G401.6 (cell line): ENCODE results near the gene NPFFR1.
"Not testable (repeated sequence)": the region's sequence is repeated elsewhere in the genome, so short reads cannot be mapped to it uniquely, and the experiment has no call there.

Experiments
- FAIRE-seq: peaks from 2 replicates; lab custom pipeline; 2012; peaks lifted over from hg19 to GRCh38; lab: Jason Lieb, UNC

NPFFR1 gene

GRCh38 chr10:70222811-70223447, 60.9 kb downstream of the NPFFR1 start:
- FAIRE-seq = not testable (repeated sequence)

GRCh38 chr10:70222340-70222794, 61.4 kb downstream of the NPFFR1 start:
- no peak for FAIRE-seq

- FAIRE-seq = no peak
These were observed 62.8 kb downstream of the NPFFR1 start for GRCh38 chr10:70221030-70221429.

GRCh38 chr10:70212879-70213278, 70.9 kb downstream of the NPFFR1 start:
- no peak for FAIRE-seq

GRCh38 chr10:70212277-70212676, 71.5 kb downstream of the NPFFR1 start:
- no peak for FAIRE-seq

DNA sequence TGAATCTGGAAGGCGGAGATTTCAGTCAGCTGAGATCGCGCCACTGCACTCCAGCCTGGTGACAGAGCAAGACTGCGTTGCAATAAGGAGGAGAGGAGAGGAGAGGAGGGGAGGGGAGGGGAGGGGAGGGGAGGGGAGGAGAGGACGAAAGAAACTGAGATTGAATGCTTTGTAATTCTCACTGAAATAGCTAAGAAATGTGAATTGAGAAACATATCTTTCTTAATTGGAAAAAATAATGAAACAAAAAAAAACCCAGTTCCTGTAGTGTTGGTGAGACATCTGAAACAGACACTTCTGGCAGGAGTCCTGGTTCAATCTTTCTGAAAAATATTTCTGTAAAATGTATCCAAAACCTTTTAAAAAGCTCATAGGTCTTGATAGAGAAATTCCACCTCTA, 77.0 kb downstream of the NPFFR1 start:
- FAIRE-seq = no peak

- FAIRE-seq = no peak
These were observed 82.7 kb downstream of the NPFFR1 start for GRCh38 chr10:70201105-70201504.

DNA sequence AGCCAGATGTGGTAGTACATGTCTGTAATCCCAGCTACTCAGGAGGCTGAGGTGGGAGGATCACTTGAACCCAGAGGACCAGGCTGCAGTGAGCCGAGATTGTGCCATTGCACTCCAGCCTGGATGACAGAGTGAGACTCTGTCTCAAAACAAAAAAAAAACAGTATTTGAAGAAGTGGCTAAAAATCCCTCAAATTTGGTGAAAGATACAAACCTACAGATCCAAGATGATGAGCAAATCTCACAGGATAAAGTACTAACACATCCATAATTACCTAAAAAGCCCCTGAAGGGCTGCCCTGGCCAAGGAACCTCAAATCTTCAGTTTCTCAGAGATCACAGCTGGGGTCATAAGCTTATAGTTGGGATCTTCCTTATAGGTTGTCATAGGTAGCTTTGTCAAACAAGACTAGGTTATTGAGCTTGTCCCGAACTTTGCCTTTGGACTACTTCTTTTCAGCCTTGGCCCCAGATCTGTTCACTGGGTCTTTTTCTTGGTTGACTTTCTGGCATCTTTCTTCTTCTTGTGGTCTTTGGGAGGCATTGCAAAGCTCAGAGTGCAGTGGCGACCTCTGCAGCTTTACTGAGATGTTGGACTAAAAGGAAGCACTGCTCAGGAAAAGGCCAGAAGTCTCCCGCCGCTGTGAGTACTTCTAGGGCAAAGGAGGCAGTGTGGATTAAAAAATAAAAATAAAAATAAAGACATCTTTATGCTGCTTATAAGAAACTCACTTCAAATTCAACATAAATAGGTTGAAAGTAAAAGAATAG, 84.9 kb downstream of the NPFFR1 start:
- FAIRE-seq = no peak
